Measurements from ENCODE around the gene C3orf62.

DNA sequence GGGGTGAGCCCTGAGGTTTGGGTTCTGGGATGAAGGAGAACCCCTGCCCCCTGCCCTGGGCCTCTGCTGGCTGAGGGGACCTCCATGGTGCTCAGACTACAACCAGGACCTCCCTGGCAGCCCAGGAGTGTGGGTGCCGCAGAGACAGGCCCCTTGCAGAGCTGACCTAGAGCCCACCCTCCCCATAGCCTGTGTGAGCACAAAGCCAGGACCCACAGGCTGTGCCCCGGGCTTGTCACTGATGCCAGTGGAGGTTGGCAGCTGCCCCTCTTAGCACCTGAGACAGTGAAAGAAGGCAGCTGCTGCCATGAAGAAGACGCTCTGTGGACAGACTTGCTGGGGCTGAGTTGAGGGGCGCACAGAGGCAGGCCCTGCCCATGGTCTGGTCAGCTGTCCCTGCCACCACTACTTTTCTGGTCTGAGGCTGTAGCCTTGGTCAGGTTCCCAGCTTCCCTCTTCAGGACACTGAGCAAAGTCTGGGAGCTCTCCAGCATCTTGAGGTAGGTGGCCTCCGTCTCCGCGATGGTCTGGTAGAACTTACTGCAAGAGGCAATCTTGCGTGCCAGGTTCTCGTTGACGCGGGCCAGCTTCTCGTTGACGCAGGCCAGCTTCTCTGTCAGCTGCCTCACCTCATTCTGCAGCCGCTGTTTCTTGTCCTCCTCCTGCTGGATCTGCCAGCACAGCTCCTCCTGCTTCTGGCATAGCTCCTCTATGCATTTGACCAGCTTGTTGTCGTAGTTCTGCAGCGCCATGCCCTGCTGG, 39.8 kb upstream of the C3orf62 start:
- TF ChIP-seq, protein P1, sequence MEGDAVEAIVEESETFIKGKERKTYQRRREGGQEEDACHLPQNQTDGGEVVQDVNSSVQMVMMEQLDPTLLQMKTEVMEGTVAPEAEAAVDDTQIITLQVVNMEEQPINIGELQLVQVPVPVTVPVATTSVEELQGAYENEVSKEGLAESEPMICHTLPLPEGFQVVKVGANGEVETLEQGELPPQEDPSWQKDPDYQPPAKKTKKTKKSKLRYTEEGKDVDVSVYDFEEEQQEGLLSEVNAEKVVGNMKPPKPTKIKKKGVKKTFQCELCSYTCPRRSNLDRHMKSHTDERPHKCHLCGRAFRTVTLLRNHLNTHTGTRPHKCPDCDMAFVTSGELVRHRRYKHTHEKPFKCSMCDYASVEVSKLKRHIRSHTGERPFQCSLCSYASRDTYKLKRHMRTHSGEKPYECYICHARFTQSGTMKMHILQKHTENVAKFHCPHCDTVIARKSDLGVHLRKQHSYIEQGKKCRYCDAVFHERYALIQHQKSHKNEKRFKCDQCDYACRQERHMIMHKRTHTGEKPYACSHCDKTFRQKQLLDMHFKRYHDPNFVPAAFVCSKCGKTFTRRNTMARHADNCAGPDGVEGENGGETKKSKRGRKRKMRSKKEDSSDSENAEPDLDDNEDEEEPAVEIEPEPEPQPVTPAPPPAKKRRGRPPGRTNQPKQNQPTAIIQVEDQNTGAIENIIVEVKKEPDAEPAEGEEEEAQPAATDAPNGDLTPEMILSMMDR (IDR thresholded peaks at IDR 0.05), result no peak
- TF ChIP-seq ZFX (IDR thresholded peaks at IDR 0.05; ENCODE audit: borderline replicate concordance), result no peak

Data from 22Rv1 (cell line).